H1 (cell line): ENCODE measurements around the gene NLRP3. TPM values are rescaled to one million over a fixed set of nuclear protein-coding genes. Genes with fewer than 3 reads are reported as not detected.

Experiments
- CHD1 ChIP-seq: IDR thresholded peaks from 2 replicates; pipeline ENCODE4 v1.6.1; 2012; ENCODE audit warnings: low read depth, low read length, improper control_type of control experiment
- E2F6 ChIP-seq: IDR thresholded peaks from 2 replicates; pipeline ENCODE4 v1.6.1; 2012; ENCODE audit warnings: inconsistent platforms
- EGR1 ChIP-seq: IDR thresholded peaks from 2 replicates; pipeline ENCODE4 v1.6.1; 2011; ENCODE audit warnings: low read depth, low read length, borderline replicate concordance
- EZH2 ChIP-seq: fragments of 200-600 bp; sonication (generic); IDR thresholded peaks from 2 replicates; pipeline ENCODE4 v1.7.1; 2012; ENCODE audit warnings: low read depth, mild to moderate bottlenecking, moderate library complexity, low read length, inconsistent platforms; ENCODE audit not compliant: severe bottlenecking
- FOSL1 ChIP-seq: IDR thresholded peaks from 2 replicates; pipeline ENCODE4 v1.6.1; 2011; ENCODE audit warnings: mild to moderate bottlenecking, low read depth, low read length, moderate library complexity; ENCODE audit not compliant: insufficient read depth
- GTF2F1 ChIP-seq: IDR thresholded peaks from 2 replicates; pipeline ENCODE4 v1.6.1; 2012; ENCODE audit warnings: low read depth, low read length, improper control_type of control experiment, borderline replicate concordance
- MAX ChIP-seq: IDR thresholded peaks from 2 replicates; pipeline ENCODE4 v1.6.1; 2012; ENCODE audit warnings: inconsistent platforms
- RFX5 ChIP-seq: IDR thresholded peaks from 2 replicates; pipeline ENCODE4 v1.6.1; 2011; ENCODE audit warnings: low read depth, low read length, improper control_type of control experiment, borderline replicate concordance
- RNF2 ChIP-seq: fragments of 200-900, 300-1000 bp; sonication (generic); IDR thresholded peaks from 2 replicates; pipeline ENCODE4 v1.7.1; 2016; ENCODE audit warnings: borderline replicate concordance, low read depth, mild to moderate bottlenecking, antibody characterized with exemption, low read length; ENCODE audit not compliant: poor library complexity, severe bottlenecking; ENCODE audit errors: missing control alignments
- RXRA ChIP-seq: IDR thresholded peaks from 2 replicates; pipeline ENCODE4 v1.6.1; 2011; ENCODE audit warnings: low read depth, mild to moderate bottlenecking, low read length, moderate library complexity; ENCODE audit not compliant: insufficient read depth
- SAP30 ChIP-seq: fragments of 300-600 bp; sonication (generic); IDR thresholded peaks from 2 replicates; pipeline ENCODE4 v1.7.1; 2012; ENCODE audit warnings: low read length, moderate library complexity, mild to moderate bottlenecking, inconsistent platforms; ENCODE audit not compliant: insufficient read depth, insufficient replicate concordance
- polyA plus RNA-seq, 7 experiments: library from polyadenylated mRNA; depleted of rRNA in 3 of 7; stranded (reverse) in 5 of 7; unstranded in 2 of 7; fragments of >200 nt in 5 of 7; fragments of 200-250 nt in 2 of 7; gene quantifications; 1 replicate in 5 of 7; 2 replicates in 1 of 7; 4 replicates in 1 of 7; pipeline versions ENCODE4 v1.2.1 to v1.2.3, GENCODE V29; 2011 to 2013; ENCODE audit warnings: missing spikeins in 2 of 7, mixed read lengths in 2 of 7
- total RNA-seq: library from RNA; stranded (reverse); fragmentation: NEBNext Ultra II Directional; extraction: Animal tissue kit (Norgen Biotek cat#: 25700); gene quantifications from 2 replicates; pipeline ENCODE4 v1.2.1, GENCODE V29; 2021

Gene NLRP3
- total and polyA plus RNA-seq, 2 of the 8 experiments (the other 6 are each of a cell fraction or from before 2014, with no cell fraction given), result 0.05 to 0.19 TPM

DNA sequence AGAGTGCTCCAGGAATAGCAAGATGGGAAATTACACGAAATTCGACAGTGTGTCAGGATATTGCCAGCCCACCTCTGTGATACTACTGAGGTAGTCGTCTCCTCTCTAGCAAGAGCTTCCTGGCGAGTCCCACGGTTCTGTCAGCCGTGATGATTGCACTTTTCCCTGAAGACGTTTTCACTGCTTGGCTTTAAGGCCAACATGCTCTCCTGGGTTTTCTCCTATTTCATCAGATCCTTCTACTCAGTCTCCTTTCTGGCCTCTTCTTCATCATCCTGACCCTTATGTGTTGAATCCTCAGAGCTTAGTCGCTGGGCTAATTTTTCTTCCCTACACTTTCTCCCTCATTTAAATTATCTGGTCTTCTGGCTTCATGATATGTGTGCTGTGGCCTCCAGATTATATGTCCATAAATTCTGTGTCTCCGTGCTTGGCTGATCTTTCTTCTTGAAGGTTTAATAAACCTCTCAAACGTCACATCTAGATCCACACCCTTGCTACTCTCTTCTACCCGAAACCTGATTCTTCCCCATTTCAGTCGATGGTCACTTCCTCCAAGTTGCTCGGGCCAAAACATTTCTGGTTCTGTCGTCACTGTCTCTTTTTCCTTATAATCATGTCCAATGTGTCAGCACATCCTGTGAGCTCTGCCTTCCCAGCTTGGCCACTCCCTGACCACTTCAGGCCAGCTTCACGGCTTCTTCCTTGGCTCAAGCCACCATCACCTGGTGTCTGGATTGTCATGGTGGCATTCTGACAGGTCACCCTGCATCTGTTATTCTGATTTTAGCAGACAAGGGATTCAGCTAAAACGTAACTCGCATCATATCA is 29.8 kb downstream of the NLRP3 start (continued):
- no peak for TF ChIP-seq SAP30
- no peak for TF ChIP-seq MAX
- no peak for TF ChIP-seq GTF2F1
- no peak for TF ChIP-seq EZH2
- TF ChIP-seq E2F6, result no peak
- TF ChIP-seq RFX5, result no peak
- no peak for TF ChIP-seq RXRA
- no peak for TF ChIP-seq EGR1
- TF ChIP-seq RNF2, result no peak
- no peak for TF ChIP-seq FOSL1
- no peak for TF ChIP-seq CHD1
